CD4-positive, alpha-beta T cell treated with Interleukin-15 for 1 hour (primary cell): ENCODE results near the gene PALM.
"Not testable (repeated sequence)": the region's sequence is repeated elsewhere in the genome, so short reads cannot be mapped to it uniquely, and the experiment has no call there.

Experiments
- DNase-seq: peaks from one replicate; pipeline ENCODE4 v3.0.0-alpha.2; 2020

PALM gene

DNA sequence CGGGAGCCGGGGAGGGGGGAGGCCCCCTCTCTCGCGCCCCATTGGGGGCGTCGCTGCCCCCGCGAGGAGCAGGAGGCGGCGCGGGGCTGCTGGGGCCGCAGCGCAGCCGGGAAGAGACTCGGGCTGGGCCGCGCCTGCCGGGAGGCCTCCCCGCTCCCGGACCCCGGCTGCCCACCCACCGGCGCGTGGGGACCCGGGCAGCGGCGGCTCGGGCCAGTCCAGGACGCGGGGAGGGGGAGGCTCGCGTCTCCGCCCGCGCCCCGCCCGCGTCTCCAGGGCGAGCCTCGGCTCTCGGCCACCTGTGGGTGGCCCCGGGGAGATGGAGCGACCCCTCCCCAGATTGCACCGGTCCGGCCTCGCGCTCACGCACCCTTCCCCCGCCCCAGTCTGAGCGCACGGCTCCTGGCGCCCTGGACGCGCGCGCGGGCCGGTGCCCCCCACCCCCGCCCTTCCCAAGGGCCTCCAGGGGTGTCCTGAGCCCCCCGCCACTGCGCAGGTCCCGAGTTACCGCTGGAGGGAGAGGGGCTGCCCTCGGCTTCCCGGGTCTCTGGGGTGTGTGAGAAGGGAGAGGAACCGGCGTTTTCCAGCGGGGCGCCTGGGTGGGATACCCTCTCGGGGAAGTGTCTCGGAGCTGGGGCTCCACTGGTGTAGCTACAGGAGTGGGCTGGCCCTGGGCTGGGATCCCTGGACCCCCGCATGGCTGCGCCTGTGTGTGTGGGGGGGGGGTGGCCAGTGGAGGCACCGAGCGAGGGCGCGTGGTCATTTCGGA is 645 bp downstream of the PALM start:
- no peak for DNase-seq

DNA sequence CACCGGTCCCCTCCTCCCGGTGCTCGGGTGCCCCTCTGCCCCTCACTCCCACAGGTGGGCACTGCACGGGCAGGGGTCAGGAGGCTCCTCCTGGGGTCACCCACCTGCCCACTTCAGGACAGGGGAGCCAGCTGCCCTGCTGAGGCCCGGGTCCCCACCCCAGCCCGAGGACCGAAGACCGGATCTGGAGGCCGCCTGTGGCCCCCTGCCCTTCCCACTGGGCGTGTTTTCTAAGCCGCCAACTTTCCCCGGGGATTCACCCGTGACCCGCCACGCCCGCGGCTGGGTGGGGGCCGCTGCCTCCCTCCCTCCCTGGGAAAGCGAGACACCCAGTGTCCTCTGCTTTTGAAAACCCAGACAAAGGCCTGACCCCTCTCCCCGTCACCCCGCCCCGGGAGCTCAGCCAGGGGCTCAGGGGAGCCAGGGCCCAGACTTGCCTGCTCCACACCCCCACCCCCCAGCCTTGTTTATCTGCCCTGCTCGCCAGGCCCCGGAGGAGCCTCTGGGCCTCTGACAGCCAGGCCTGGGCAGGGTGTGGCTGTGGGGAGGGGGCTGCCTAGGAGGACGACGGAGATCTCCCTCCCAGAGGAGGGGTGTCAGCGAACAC is 1.3 kb downstream of the PALM start:
- no peak for DNase-seq

DNA sequence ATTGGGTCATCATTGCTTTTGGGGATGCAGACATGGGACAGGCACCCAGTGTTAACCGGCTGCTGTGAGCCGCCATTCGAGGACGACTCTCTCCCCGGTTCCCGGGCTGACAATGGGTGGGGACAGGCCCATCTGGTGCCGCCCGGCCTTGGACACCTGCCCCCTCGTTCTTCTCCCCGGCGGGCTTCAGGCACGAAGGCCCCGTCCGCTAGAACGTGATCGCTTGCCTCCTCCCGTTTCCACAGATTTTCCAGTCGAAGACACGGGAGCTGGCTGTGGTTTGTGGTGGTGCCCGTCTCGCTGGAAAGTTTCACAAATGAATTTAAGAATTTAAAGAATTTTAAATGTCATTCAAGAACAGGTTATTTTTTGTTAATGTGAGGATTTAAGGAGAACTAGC is 2.0 kb downstream of the PALM start:
- no peak for DNase-seq

DNA sequence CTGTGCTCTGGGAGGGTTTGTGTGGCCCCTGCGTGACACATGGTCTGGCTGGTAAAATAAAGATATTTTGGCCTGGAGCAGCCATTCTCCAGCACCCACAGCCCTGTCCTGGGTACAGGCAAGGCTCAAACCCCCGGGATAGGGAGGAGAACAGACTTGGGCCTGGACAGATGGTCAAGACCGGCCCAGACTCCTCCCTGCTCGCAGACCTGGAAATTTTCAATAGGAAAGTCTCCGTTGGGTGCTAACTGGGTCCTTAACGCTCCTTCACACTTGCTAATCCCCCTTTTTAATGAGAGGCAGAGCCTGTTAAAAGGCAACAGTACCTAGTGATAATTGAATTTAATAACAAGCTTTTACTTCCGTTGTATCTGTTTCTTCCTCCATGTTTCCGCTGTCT is 2.5 kb downstream of the PALM start:
- no peak for DNase-seq

DNA sequence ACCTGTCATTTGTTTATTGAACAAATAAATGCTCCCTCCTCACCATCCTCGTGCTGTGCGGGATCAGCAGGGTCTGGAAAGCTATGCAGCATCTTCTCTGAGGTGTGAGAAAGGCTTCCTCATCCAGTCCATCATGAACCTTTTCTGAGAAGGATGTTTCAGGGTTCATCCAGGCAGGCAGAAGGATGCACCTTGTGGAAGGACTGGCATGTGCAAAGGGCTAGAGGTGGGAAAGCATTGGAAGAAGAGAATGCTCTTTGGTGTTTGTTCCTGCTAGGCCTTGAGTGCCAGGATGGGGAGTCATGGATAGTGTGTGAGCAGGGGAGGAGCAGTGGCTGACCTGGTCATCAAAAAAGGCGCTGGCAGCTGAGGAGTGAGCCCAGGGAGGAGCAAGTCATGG is 6.6 kb downstream of the PALM start:
- no peak for DNase-seq

DNA sequence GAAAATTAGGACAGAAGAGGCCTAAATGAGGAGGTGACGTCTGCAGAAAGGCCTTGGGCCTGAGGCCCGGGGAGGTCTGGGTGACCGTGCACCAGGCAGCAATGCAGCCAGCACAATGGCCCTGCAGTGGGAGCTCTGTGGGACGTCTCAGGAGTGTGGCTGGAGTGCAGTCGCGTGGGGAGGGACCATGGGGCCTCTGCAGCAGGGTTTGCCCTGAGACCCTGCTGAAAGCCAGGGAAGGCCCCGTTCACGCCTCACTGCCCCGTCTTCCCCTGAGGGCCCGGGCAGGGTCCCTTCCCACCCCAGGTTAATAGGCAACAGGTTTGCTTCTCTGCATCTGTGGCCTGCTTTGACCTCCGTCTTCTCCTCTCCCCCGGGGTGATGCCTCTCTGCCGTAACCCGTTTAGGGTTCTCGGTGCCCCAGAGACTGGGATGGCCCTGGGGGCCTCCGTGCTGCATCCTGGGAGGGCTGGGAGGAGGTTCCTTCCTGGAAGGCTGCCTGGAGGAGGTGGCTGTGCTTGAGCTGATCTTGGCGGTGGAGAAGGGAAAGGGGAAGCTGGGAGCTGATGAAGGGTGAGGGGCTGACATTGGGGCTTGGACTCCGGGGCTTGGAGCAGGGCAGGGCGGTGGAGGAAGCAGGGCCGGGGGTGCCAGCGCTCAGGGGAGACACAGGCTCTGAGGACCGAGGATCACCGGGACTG is 9.7 kb downstream of the PALM start:
- no peak for DNase-seq

DNA sequence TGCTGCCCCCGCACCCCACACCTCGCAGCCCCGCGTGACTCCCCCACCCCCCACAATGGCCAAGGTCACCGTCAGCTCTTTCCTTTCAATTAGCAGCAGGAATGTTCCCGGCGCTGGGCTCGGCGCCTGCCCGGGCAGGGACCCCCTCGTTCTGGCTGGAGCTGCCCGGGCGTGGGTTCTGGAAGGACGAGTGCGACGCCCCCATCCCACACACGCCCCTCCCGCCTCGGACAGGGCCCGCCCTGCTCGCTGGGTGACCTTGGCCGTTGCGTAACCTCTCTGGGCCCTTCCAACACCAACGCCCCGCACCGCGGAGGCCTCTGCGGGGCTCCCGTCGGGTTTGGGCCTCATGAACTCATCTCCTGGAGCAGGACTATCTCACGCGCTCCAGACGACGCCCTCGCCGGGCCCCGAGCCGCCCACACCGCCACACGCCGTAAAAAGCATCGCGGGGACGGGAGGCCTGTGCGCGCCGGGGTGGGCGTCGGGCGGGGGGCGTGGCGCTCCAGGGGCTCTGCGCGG is 10.3 kb downstream of the PALM start:
- no peak for DNase-seq

DNA sequence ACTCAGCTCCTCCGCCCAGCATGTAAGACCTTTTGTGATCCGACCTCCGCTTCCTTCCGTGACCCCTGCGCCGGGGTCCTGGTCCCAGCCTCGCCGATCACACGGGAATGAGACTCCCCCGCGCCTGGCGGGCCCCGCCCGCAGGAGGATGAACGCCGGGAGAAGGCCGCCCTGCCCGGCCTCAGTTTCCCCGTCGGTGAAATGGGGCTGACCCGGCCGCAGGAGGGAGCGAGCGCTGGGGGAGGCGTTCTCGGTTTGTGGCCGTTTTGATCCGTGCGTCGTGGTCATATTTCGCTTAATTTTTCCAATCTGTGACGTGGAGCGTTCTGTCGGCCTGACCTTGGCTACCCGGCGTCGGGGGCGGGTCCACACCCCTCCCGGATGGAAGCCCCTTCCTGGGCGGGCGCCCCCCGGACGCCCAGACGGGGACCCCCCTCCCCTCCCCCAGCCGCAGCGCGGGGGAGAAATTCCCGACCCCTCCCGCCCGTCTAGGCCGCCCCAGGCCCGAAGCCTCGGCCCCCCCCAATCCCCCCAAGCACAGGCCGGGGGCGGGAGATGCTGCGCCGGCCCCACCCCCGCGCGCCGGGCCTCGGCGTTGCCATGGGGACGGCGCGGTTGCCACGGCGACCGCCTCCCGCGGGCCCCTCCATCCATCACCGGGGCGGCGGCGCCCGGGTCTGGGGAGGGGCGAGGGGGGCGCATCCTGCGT is 11.1 kb downstream of the PALM start:
- no peak for DNase-seq

DNA sequence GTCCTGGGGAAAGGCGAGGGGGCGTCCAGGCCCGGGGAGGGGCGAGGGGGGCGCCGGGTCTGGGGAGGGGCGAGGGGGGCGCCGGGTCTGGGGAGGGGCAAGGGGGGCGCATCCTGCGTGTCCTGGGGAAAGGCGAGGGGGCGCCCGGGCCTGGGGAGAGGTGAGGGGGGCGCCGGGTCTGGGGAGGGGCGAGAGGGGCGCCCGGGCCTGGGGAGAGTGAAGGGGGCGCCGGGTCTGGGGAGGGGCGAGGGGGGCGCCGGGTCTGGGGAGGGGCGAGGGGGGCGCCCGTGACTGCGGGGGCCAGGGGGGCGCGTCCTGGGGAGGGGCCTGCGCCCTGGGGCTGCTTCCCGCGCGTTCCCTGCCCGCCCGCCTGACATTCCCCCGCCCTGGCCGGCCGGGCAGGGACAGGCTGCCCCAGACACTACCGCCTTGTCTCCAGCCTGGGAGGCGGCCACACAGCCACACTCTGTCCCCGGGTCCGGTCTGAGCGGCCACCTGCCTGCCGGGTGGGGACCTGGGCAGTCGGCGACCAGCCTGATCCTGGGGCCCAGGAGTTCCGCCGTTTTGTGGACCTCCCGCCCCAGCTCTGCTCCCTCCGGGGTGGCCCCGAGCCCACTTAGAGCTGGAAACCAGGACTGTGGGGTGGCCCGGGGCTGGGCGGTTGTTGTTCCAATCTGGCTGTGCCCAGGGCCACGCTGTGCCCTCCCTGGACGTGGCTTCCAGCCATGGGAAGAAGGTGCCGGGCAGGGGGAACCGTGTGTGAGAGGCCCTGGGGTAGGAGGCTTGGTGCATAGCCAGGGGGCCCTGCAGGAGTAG is 11.8 kb downstream of the PALM start:
- DNase-seq: no peak

DNA sequence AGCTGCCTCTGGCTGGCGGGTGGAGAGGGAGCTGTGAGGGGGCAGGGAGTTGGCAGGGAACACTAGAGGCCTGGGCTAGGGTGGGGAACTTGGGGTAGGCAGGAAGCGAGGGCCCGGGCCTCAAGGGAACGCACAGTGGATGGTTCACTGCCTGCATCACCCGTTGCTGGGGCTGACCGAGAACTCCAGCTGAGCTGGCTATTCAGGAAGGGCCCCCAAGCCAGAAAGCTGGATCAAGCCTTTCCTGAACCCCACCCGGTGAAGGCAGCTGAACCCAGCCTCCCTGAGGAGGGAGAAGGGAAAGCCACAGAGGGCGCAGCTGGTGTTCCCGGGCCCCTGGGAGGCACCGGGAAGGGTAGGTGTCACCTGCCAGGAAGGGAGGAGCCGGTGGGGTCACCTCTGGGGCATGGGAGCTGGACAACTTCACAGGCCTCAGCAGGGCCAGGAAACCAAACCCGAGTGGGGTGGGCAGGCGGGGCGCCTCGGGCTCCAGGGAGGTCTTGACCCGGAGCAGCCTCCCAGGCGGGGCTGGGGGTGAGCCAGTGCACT is 13.9 kb downstream of the PALM start:
- no peak for DNase-seq

DNA sequence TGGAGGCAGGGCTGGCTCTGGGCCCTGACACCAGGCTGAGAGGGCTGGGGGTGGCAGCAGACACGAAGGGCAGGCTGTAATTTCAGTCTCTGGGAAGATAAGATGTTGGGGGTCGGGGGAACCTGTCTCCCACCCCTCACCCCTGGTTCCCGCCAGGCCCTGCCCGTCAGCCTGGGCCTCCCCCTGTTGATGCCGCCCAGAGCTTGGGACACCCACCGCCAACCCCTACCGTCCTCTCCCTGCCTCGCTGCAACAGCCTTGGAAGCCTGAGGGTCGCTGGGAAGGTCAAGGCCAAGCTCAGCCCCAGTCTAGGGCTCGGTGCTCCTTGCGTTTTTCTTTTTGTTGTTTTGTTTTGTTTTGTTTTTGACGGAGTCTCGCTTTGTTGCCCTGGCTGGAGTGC is 14.5 kb downstream of the PALM start:
- DNase-seq: no peak

DNA sequence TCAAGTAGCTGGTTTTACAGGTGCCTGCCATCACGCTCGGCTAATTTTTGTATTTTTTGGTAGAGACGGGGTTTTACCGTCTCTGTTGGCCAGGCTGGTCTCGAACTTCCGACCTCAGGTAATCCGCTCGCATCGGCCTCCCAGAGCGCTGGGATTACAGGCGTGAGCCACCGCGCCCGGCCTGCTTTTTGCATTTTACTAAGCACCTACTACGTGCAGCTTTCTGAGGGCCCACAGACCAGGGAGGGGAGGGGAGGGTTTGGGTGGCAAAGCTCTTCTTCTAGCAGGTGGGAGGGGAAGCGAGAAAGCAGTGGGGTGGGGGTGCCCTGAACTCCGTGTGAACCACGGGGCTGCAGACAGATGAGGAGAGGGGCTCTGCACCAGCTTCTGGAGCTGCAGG is 15.0 kb downstream of the PALM start:
- DNase-seq: no peak

DNA sequence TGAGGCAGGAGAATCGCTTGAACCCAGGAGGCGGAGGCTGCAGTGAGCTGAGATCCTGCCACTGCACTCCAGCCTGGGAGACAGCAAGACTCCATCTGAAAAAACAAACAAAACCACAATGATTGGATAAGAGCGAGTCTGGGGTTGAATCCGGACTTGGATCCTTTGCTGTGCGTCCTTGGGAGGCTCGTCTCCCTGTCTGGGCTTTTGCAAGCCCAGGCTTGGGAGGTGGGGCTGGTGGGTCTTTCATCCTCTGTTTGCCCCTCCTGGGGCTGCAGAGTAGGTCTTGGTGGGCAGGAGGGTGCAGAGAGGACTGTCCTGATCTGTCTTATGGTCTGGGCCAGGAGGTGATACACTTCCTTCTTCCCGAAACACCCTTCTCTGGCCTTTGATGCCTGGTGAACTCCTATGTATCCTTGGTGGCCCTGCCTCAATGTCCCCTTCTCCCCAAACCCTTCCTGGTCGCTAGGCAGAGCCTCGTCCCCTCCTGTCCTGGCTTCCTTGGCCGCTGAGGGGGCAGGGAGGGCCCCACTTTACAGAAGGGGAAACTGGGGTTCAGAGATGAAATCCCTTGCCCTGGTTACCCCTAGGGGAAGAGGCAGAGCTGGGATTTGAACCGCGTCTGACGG is 16.8 kb downstream of the PALM start:
- DNase-seq: no peak

DNA sequence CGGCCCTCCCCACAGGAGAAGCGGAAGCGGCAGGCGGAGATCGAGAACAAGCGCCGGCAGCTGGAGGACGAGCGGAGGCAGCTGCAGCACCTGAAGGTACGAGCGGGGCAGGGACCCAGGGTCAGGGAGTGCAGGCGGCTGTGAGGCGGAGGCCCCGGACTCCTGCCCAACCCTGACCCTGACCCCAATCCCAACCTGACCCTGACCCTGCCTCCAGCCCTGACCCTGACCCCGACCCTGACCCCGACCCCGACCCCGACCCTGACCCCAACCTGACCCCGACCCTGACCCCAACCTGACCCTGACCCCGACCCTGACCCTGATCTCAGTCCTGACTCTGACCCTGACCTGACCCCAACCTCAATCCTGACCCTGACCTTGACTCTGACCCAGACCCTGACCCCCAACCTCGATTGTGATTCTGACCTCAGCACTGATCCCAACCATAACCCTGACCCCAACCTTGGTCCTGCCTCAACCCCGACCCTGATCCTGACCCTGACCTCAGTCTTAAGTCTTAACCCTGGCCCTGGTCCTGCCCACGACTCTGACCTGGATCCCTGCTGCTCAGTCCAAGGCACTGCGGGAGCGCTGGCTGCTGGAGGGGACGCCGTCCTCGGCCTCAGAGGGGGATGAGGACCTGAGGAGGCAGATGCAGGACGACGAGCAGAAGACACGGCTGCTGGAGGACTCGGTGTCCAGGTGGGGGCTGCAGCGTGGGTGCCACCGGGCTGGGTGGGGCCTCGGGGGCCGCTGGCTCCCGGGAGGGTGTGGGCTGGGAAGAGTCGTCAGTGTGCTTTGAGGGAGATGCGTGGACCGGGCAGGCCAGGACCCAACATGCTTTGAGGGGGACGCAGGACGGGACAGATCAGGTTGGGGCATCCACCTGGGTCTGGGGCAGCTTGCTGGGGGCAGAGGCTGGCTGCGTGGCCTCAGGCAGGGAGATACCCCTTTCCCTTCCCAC is 18.5 kb downstream of the PALM start:
- DNase-seq: no peak

DNA sequence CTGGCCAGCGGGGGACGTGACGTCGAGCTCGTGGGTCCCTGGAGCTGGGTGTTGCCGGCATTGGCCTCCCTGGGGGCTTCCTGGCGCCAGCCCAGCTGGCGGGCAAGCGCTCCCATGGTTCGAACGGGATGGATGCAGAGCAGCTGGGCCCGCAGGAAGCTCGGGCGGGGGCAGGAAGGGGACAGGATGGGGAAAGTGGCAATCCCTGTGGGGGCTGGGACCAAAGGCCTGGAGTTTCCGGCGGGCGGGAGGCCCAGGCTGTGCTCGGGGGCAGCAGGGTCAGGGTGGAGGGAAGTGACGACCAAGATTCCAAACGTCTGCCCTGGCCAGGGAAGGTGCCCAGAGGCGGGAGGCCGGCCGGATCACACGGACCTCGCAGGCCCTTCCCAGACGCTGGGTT is 19.3 kb downstream of the PALM start:
- no peak for DNase-seq

DNA sequence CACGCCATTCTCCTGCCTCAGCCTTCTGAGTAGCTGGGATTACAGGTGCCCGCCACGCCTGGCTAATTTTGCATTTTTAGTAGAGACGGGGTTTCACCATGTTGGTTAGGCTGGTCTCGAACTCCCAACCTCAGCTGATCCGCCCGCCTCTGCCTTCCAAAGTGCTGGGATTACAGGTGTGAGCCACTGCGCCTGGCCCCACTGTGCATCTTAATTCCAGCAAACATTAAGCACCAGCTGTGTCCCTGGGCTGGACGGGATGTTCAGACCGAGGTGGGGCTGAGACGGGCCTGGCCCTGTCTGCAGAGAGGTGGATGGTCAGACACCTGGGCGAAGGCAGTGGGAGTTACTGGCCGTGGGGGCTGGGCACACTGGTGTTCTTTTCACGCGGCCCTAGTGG is 20.8 kb downstream of the PALM start:
- not testable (repeated sequence) for DNase-seq

DNA sequence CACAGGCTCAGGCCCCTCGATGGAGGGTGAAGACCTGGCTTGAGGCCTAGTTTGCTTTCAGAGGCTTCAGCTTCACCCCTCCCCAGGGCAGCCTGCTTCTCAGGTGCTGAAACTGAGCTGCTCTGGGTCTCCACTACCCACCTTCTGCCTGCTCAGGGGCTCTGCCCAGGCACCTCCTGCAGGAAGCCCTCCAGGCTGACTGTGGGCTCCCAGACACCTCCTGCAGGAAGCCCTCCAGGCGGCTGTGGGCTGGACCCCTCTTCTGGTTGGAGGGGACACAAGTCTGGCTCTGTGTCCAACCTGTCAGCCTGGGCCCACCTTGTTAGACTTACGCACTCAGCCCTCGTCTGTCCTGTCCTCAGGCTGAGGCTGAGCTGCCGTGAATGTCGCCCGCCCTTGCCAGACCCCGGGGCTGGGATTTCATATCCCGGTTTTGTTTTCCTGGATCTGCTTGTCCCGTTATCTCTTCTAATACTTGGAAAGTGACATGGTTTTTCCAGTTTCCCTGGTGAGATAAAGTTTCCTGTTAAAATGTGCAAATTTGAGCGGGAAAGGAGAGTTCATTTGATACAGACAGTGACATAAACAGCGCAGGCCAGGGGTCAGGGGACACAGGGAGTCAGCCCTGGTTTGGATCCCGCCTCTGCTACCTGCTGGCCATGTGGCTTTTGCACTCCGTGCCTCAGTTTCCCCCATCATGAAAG is 21.4 kb downstream of the PALM start:
- DNase-seq: no peak

DNA sequence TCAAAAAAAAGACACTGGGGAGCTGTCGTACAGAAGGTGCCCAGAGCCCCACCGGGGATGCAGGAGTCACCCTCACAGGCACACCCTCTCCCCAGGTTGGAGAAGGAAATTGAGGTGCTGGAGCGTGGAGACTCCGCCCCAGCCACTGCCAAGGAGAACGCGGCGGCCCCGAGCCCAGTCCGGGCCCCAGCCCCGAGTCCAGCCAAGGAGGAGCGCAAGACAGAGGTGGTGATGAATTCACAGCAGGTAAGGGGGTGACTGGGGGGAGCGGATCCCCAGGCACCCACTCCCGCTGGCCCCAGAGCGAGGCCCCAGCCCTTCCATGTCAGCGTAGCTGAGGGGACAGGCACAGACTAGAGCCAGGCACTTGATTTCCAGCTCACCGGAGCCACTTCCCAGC is 22.3 kb downstream of the PALM start:
- DNase-seq: no peak

DNA sequence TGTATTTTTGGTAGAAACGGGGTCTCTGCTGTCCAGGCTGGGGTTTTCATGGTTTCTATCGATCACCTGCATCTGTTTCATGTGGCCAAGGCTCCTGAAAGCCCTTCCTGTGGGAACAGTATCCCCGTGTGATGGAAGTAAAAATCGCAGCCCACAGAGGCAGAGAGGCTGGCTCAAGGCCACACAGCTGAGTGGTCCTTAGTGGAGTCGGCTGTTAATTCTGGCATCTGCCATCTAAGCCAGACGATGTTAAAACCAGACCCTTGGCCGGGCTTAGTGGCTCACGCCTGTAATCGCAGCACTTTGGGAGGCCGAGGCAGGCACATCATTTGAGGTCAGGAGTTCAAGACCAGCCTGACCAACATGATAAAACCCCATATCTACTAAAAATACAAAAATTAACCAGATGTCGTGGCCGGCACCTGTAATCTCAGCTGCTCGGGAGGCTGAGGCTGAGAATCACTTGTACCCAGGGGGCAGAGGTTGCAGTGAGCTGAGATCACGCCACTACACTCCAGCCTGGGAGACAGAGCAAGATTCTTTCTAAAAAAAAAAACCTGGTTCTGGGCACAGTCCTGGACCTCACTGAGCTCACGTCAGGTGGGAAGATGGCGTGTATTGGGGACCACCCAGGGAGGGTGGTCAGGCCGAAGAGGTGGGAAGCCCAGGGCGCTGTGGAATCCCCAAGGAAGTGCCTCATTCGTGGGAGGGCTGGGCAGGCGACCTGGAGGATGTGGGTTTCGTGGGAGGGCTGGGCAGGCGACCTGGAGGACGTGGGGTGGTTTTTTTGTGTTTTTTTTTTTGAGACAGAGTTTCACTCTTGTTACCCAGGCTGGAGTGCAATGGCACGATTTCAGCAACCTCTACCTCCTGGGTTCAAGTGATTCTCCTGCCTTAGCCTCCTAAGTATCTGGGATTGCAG is 23.7 kb downstream of the PALM start:
- DNase-seq: no peak
